Measurements from ENCODE around the gene AMOTL2.

AMOTL2 gene

DNA sequence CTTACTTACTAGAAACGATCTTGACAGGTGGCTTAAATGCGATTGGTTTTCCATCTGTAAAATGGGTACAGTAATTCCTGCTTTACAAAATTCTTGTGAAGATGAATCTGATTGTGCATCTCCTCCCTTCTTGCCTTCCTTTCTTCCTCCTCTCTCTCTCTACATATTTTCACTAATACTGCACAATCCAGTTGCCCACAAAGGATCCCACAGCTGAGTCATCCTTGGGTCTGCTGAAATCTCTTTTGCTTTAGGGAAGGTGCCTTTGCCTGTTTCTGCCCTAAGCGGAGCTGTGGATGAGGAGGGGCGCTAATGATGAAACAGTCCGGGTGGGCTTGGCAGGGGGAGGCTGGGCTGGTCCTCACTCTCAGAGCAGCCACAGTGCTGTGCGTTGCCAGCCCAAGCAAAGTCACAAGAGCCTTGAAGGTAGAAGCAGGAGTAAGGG, 46.1 kb downstream of the AMOTL2 start:
- TF ChIP-seq, protein P1, sequence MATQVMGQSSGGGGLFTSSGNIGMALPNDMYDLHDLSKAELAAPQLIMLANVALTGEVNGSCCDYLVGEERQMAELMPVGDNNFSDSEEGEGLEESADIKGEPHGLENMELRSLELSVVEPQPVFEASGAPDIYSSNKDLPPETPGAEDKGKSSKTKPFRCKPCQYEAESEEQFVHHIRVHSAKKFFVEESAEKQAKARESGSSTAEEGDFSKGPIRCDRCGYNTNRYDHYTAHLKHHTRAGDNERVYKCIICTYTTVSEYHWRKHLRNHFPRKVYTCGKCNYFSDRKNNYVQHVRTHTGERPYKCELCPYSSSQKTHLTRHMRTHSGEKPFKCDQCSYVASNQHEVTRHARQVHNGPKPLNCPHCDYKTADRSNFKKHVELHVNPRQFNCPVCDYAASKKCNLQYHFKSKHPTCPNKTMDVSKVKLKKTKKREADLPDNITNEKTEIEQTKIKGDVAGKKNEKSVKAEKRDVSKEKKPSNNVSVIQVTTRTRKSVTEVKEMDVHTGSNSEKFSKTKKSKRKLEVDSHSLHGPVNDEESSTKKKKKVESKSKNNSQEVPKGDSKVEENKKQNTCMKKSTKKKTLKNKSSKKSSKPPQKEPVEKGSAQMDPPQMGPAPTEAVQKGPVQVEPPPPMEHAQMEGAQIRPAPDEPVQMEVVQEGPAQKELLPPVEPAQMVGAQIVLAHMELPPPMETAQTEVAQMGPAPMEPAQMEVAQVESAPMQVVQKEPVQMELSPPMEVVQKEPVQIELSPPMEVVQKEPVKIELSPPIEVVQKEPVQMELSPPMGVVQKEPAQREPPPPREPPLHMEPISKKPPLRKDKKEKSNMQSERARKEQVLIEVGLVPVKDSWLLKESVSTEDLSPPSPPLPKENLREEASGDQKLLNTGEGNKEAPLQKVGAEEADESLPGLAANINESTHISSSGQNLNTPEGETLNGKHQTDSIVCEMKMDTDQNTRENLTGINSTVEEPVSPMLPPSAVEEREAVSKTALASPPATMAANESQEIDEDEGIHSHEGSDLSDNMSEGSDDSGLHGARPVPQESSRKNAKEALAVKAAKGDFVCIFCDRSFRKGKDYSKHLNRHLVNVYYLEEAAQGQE (IDR thresholded peaks at IDR 0.05; ENCODE audit: insufficient read depth in 1 of 2, low read depth in 2 of 2, low read length in 2 of 2): no peak
- TF ChIP-seq TAF1 (IDR thresholded peaks at IDR 0.05; ENCODE audit: borderline replicate concordance, insufficient read depth, low read length) (no peak), POLR2AphosphoS5 (IDR thresholded peaks at IDR 0.05; ENCODE audit: low read depth, low read length) (no peak), SIN3A (IDR thresholded peaks at IDR 0.05; ENCODE audit: borderline replicate concordance, insufficient read depth, low read length) (no peak), FOXP2 (optimal IDR thresholded peaks at IDR 0.05; ENCODE audit: borderline replicate concordance, extremely low read depth, extremely low read length, insufficient read depth) (no peak)

DNA sequence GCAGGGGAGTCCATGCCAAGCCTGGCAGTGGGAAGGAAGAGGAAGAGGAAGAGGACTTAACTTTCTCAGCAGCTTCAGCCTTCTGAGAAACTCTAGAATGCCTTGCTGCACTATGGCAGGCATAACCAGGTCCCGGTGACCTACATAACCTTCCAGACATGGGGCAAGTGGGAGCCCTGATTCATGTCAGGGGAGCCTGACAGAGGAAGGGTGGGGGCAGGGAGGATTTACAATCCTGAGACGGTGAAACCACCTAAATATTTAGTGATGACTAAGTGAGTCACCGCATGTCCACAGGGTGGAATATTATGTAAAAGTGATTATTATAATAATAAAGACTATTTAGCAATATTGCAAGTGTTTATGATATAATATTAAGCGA, 46.7 kb downstream of the AMOTL2 start:
- no peak for TF ChIP-seq POLR2AphosphoS5 (IDR thresholded peaks at IDR 0.05; ENCODE audit: low read depth, low read length)
- TF ChIP-seq SIN3A (IDR thresholded peaks at IDR 0.05; ENCODE audit: borderline replicate concordance, insufficient read depth, low read length): no peak
- TF ChIP-seq TAF1 (IDR thresholded peaks at IDR 0.05; ENCODE audit: borderline replicate concordance, insufficient read depth, low read length): no peak
- TF ChIP-seq, protein P1 (IDR thresholded peaks at IDR 0.05; ENCODE audit: insufficient read depth in 1 of 2, low read depth in 2 of 2, low read length in 2 of 2): no peak
- TF ChIP-seq FOXP2 (optimal IDR thresholded peaks at IDR 0.05; ENCODE audit: borderline replicate concordance, extremely low read depth, extremely low read length, insufficient read depth): no peak

DNA sequence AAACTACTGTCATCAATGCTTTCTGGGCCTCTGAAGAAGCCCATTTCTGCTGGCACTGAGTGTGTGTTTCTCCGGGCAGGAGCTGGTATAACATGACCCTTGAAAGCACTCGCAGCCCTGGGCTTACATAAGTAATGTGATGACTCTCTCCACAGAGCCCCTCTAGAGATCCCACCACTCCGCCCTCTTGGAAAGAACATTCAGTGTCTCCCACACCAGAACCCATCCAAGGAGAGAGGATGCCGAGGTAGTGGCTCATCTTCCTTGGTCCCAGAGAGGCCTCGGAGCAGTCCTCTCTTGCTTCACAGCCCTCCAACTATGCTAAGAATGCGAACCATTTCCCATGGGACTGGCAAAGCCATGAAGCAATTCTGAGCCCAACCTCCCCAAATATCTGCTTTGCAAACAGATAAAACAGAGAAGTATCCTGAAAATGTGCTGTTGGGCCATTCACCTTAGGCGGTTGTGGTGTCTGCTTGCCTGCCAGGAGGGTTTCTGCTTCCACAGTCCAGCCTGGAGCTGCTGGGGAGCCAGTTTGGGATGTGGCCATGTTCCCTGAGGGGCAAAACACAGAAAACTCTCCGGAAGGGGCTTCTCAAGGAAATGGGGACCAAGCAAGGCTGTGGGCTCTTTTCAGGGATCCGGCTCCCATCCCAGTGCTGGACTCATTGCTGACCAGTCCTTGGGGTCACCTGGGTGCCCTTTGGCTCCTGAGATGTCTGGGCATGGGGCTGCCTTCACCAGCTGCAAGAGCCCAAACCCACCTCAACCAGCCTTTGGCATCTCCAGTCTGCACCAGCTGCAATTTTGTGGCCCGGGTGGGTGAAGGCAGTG, 47.3 kb downstream of the AMOTL2 start:
- TF ChIP-seq POLR2AphosphoS5 (IDR thresholded peaks at IDR 0.05; ENCODE audit: low read depth, low read length) (no peak), SIN3A (IDR thresholded peaks at IDR 0.05; ENCODE audit: borderline replicate concordance, insufficient read depth, low read length) (no peak), FOXP2 (optimal IDR thresholded peaks at IDR 0.05; ENCODE audit: borderline replicate concordance, extremely low read depth, extremely low read length, insufficient read depth) (no peak), TAF1 (IDR thresholded peaks at IDR 0.05; ENCODE audit: borderline replicate concordance, insufficient read depth, low read length) (no peak)
- TF ChIP-seq, protein P1 (IDR thresholded peaks at IDR 0.05; ENCODE audit: insufficient read depth in 1 of 2, low read depth in 2 of 2, low read length in 2 of 2): no peak

DNA sequence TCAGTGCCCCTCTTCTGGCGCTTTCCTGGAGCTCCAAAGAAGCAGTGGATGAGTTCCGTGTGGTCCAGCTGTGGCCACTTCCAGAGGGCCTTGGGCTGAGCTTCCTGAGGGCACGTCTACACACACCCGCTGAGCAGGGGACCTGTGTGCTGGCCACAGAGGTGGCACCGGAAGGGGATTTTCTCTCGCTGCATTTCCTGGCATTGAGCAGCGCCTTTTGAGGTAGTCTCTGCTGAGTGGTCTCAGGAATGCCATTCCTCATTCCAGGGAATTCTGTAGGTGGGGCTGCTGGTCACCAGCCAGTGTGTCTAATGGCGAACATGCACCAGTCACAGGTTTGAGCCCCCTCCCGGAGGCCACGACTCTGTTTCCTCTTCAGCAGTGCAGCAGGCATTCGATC, 48.1 kb downstream of the AMOTL2 start:
- TF ChIP-seq, protein P1 (IDR thresholded peaks at IDR 0.05; ENCODE audit: insufficient read depth in 1 of 2, low read depth in 2 of 2, low read length in 2 of 2): no peak
- TF ChIP-seq SIN3A (IDR thresholded peaks at IDR 0.05; ENCODE audit: borderline replicate concordance, insufficient read depth, low read length) (no peak), POLR2AphosphoS5 (IDR thresholded peaks at IDR 0.05; ENCODE audit: low read depth, low read length) (no peak), TAF1 (IDR thresholded peaks at IDR 0.05; ENCODE audit: borderline replicate concordance, insufficient read depth, low read length) (no peak)

All from PFSK-1 (cell line).